MM.1S (cell line): Measurements from ENCODE around the gene TGFBR3L.

Experiments used
- DNase-seq: peaks from one replicate; pipeline ENCODE4 v3.0.0-alpha.2; 2015
- H2AFZ ChIP-seq: fragments of 300-600 bp; sonication (generic); 2 replicates; pipeline ENCODE4 v1.6.0; 2016; ENCODE audit warnings: antibody characterized with exemption, low read length
- H3F3A ChIP-seq: fragments of 300-600 bp; sonication (generic); 2 replicates; pipeline ENCODE4 v1.6.1; 2016; ENCODE audit warnings: mild to moderate bottlenecking, antibody characterized with exemption, low read length, moderate library complexity, mixed read lengths; ENCODE audit not compliant: insufficient read depth
- H3K27ac ChIP-seq: fragments of 300-600 bp; sonication (generic); 2 replicates; pipeline ENCODE4 v1.5.1; 2016; ENCODE audit warnings: mild to moderate bottlenecking, low read length
- H3K27me3 ChIP-seq: fragments of 300-600 bp; sonication (generic); replicated peaks from 2 replicates; pipeline ENCODE4 v1.6.0; 2016; ENCODE audit warnings: low read length; ENCODE audit not compliant: insufficient read depth
- H3K36me3 ChIP-seq: fragments of 300-600 bp; sonication (generic); replicated peaks from 2 replicates; pipeline ENCODE4 v1.6.1; 2016; ENCODE audit warnings: mild to moderate bottlenecking, low read length, mixed read lengths; ENCODE audit not compliant: insufficient read depth
- H3K4me1 ChIP-seq: fragments of 300-600 bp; sonication (generic); 2 replicates; pipeline ENCODE4 v1.6.1; 2016; ENCODE audit warnings: low read length, mixed read lengths
- H3K4me2 ChIP-seq: fragments of 300-600 bp; sonication (generic); 2 replicates; pipeline ENCODE4 v1.6.0; 2016; ENCODE audit warnings: low read depth, low read length
- H3K4me3 ChIP-seq: fragments of 300-600 bp; sonication (generic); 2 replicates; pipeline ENCODE4 v1.5.1; 2016; ENCODE audit warnings: low read length, mixed read lengths
- H3K79me2 ChIP-seq: fragments of 300-600 bp; sonication (generic); 2 replicates; pipeline ENCODE4 v1.6.1; 2016; ENCODE audit warnings: mixed run types, low read length, mixed read lengths
- H3K9ac ChIP-seq: fragments of 300-600 bp; sonication (generic); 2 replicates; pipeline ENCODE4 v1.6.1; 2016; ENCODE audit warnings: low read length, mixed read lengths
- H3K9me2 ChIP-seq: fragments of 300-600 bp; sonication (generic); replicated peaks from 2 replicates; pipeline ENCODE4 v1.6.1; 2016; ENCODE audit warnings: mild to moderate bottlenecking, low read length, mixed read lengths; ENCODE audit not compliant: insufficient read depth
- H3K9me3 ChIP-seq: fragments of 300-600 bp; sonication (generic); replicated peaks from 2 replicates; pipeline ENCODE4 v1.6.1; 2016; ENCODE audit warnings: mild to moderate bottlenecking, low read length, mixed read lengths; ENCODE audit not compliant: insufficient read depth
- H4K20me1 ChIP-seq: fragments of 300-600 bp; sonication (generic); 2 replicates; pipeline ENCODE4 v1.6.1; 2016; ENCODE audit warnings: mild to moderate bottlenecking, low read length, moderate library complexity, mixed read lengths; ENCODE audit not compliant: insufficient read depth
- CTCF ChIP-seq: fragments of 300-600 bp; sonication (generic); IDR thresholded peaks from 2 replicates; pipeline ENCODE4 v1.5.1; 2016; ENCODE audit warnings: antibody characterized with exemption, low read length, mixed read lengths
- EZH2 ChIP-seq: fragments of 300-600 bp; sonication (generic); optimal IDR thresholded peaks from 2 replicates; pipeline ENCODE3; 2017; ENCODE audit warnings: low read depth, mild to moderate bottlenecking, antibody characterized with exemption, low read length, mixed read lengths
- EZH2phosphoT487 ChIP-seq: fragments of 300-600 bp; sonication (generic); IDR thresholded peaks from 2 replicates; pipeline ENCODE4 v1.6.1; 2018; ENCODE audit warnings: antibody characterized with exemption, low read length

TGFBR3L gene

GRCh38 chr19:7965259-7965841 lies 50.7 kb downstream of the TGFBR3L start:
- DNase-seq, result no peak
- Histone ChIP-seq H3F3A (no peaks in the 10 kb centered on the region), H3K79me2 (0 out of 2 replicates have a peak, but pooled peaks cover 5% of the 10 kb centered on the region), H3K9me3 (no peaks in the 10 kb centered on the region), H3K36me3 (peaks cover 9% of the 10 kb centered on the region), H3K27me3 (no peaks in the 10 kb centered on the region), H3K4me3 (no peak overlapping the region), H2AFZ (no peak overlapping the region), H3K9ac (no peak overlapping the region), H3K4me1 (no peaks in the 10 kb centered on the region), H3K27ac (no peak overlapping the region), H3K9me2 (no peaks in the 10 kb centered on the region), H3K4me2 (no peak overlapping the region), H4K20me1 (no peaks in the 10 kb centered on the region)
- TF ChIP-seq EZH2phosphoT487 (no peak), EZH2 (no peak), CTCF (no peak)

- no peak overlapping the region for H3K4me2 ChIP-seq
- H3K4me1 ChIP-seq, result no peaks in the 10 kb centered on the region
- no peaks in the 10 kb centered on the region for H3K9me2 ChIP-seq
- H3K9ac ChIP-seq, result no peak overlapping the region
- H3K4me3 ChIP-seq, result no peak overlapping the region
- H3F3A ChIP-seq, result no peaks in the 10 kb centered on the region
- TF ChIP-seq EZH2, result no peak
- TF ChIP-seq CTCF, result no peak
- TF ChIP-seq EZH2phosphoT487, result no peak
- no peak overlapping the region for H3K27ac ChIP-seq
- no peaks in the 10 kb centered on the region for H3K9me3 ChIP-seq
- 0 out of 2 replicates have a peak, but pooled peaks cover 5% of the 10 kb centered on the region for H3K79me2 ChIP-seq
- DNase-seq, result no peak
- H4K20me1 ChIP-seq, result no peaks in the 10 kb centered on the region; the same call in 1 of the 2 replicates
- H2AFZ ChIP-seq, result no peak overlapping the region
- no peaks in the 10 kb centered on the region for H3K27me3 ChIP-seq
- peaks cover 9% of the 10 kb centered on the region for H3K36me3 ChIP-seq
Measured at GRCh38 chr19:7965921-7966665, 51.5 kb downstream of the TGFBR3L start.

GRCh38 chr19:7968008-7968795 lies 53.6 kb downstream of the TGFBR3L start:
- Histone ChIP-seq H3F3A (no peaks in the 10 kb centered on the region), H3K4me2 (no peak overlapping the region), H3K79me2 (0 out of 2 replicates have a peak, but pooled peaks cover 5% of the 10 kb centered on the region), H3K36me3 (peaks cover 9% of the 10 kb centered on the region), H4K20me1 (no peaks in the 10 kb centered on the region; the same call in 1 of the 2 replicates), H3K27ac (no peak overlapping the region), H3K9me2 (no peaks in the 10 kb centered on the region), H3K4me1 (no peaks in the 10 kb centered on the region), H3K9ac (no peak overlapping the region), H3K4me3 (no peak overlapping the region), H3K9me3 (no peaks in the 10 kb centered on the region), H2AFZ (no peak overlapping the region), H3K27me3 (no peaks in the 10 kb centered on the region)
- TF ChIP-seq EZH2phosphoT487 (no peak), EZH2 (no peak), CTCF (no peak)
- DNase-seq, result no peak
